Renal pelvis (tissue), 4 donors: ENCODE measurements around the gene TMEM72. TPM values are rescaled to one million over a fixed set of nuclear protein-coding genes. Genes with fewer than 3 reads are reported as not detected.

Experiments
- DNase-seq: peaks from one replicate; pipeline ENCODE4 v3.0.0-alpha.2; 2013
- polyA plus RNA-seq, 3 donors: library from polyadenylated mRNA; unstranded; fragments of 120-200 nt; gene quantifications; one replicate each; pipeline ENCODE4 v1.2.1, GENCODE V29; 2013; ENCODE audit not compliant: insufficient read length in 3 of 3

The TMEM72 gene
- polyA plus RNA-seq, 3 donors = 62.2 to 87.9 (median 84.7) TPM

DNA sequence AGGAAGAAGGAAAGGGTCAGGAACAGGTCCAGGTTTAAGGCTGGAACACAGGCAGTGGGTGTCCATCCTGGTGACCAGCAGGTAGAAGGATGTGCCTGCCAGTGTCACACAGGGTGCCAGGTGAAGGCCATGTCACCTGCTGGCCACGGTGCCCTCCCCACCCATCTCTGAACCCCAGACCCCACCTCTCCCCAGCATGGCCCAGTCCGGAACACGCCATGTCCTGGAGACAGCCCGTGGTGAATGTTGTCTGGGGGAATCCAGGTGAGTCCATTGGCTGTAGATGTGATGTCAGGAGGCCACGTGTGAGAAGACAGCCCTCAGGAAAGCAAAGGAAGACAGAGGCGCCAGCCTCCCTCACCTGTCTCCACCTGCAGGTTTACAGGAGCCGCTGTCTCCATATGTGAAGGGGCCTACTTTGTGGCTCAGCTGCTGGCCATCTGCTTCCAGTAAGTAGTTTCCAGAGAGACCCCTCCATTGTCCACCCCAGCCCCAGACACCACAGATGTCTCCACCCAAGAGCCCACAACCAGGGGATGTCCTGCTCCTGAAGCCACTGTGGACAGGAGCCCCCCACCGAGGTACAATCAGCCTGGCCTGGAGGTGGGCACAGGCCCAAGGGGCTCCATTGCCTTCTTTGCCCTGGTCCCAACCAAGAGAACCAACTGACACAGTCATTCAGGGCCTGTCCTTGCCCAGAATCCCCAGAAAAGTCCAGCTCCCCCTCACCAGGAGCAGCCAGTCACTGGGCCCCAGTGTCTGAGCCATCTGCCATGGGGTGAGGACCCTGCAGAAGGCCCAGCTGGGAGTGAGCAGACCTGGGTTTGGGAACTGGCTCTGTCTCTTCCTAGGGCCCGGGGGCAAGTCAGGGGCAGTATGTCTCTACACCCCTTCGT lies 20.7 kb downstream of the TMEM72 start:
- no peak for DNase-seq

DNA sequence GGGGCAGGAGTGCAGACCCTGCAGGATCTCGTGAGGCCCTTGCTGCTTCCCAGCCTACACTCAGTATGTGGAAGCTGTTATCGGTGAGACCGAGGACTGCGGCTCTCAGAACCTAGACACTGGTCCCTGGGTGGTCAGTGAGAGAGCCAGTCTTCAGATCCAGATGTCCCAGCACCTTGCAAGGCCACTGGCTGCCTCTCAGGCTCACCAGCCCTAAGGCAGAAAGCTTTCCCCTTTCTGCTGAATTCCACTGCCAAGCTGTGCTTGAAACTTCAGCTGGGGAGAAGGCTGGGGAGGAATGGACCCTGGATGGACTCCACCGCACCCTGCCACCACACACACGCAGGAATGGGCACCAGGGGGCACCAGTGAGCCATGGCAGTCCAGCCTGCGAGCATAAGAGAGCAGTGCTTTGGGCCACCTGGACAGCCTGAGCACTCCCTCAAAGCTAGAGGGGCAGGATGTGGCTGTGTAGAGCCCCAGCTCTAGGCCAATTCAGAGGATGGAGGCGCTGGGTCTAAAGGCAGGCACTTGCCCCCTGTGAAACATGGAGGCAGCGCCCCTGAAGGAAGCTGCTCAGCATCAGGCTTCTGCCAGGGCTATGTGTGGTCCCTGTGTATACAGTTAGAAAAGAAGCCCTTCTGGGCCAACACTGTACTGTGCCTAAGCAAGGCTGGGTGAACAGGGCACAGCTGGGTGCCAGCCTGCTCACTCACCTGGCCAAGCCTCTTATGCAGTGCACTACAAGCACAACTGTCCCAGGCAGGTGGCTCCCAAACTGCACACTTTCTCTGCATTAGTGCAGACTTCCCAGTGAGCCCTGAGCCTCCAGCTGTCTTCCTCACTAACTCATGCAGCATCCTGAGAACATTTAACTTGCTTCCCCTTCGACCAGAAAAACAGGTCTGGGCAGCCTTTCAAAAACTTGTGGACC lies 21.6 kb downstream of the TMEM72 start:
- DNase-seq = peak; percentile 83

DNA sequence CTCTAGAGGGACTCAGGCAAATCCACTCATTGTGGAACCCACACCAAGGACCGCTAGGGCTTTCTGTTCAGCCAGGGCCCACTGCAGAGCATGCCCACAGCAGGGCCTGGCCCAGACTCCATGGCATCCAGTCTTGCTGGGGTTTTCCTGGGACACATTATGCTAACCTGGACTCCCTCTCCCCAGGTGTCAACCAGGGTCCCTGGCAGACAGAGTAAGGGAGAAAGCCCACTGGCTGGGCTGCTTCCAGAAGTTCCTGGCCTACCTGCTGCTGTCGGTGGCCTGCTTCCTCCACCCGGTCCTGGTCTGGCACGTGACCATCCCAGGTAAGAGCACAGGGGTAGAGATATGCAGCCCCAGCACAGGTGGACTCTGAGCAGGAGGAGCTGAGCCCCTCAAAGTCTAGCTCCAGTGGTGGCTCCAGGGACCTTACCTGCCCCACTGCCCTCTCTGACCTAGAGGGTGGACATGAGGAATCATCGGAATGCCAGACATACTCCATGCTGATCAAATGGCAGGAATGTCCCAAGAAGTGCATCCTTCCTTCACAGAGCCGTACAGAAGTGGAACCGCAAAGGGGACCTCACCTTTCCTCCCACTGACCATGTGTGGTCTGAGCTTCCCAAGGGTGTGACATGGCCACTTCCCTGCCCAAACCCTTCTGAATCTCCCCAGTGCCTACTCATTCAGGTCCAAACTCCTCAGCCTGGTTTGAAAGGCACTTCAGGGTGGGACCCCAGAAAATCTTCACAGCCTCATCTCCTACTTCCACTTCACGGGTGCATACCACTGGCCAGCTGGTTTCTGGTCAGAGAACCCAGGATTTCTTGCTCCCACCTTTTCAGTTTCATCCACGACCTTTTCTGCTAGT lies 22.5 kb downstream of the TMEM72 start:
- DNase-seq = no peak

DNA sequence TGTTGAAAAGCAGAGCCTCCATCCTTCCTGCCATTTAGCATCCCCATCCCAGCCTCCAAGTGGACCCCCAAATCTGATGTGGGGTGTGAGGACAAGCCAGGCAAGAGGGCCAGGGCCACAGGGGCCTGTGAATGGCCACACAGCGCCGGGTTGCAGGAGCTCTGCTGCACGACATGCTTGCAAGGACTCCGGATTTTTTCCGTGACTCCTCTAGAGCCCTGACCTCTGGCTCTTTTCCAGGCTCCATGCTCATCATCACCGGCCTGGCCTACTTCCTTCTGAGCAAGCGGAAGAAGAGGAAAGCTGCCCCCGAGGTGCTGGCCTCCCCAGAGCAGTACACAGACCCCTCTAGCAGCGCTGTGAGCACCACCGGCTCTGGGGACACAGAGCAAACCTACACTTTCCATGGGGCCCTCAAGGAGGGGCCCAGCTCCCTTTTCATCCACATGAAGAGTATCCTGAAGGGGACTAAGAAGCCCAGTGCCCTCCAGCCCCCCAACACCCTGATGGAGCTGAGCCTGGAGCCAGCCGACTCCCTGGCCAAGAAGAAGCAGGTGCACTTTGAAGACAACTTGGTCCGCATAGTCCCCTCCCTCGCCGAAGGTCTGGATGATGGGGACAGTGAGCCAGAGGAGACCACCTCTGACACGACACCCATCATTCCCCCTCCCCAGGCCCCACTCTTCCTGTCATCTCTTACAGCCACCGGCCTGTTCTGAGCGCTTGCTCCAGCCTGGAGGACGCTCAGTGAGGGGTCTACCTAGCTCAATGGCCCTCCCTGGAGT lies 23.5 kb downstream of the TMEM72 start:
- no peak for DNase-seq

DNA sequence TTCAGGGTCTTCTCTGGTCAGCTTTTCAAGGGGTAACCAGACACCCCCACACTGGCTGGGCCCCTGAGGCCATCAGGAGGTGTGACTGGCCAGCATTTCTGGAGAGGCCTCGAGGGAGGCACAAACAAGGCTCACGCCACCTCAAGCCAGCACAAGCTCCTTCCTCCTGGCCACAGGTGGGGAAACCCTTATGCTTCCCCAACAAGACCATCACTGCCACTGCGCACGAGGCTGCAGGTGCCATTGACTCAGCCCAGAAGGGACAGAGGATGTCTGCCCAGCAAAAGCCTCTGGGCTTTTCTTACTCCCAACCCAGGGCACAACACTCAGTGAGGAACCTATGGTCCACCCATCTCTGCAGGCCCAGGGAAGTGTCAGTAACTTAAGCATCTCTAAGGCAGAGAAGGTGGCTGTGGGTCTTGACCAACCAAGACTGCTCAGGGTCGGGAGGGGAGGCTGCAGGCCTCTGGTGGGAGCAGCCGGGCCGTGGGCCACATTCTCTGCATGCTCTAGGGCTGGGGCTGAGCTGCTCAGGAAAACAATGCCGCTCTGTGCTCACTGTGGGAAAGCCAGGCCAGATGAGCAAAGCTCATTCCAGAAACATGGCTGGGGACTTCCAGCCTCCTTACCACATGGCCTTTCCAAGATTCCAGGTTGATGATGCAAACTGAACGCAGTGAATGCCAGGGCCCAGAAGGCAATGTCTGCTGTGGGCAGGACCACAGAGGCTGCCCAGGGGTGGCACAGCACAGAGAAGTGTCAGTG lies 24.2 kb downstream of the TMEM72 start:
- no peak for DNase-seq

- no peak for DNase-seq
Observed at GRCh38 chr10:44935966-44936295, 24.8 kb downstream of the TMEM72 start.

GRCh38 chr10:44936314-44936975 lies 25.3 kb downstream of the TMEM72 start:
- no peak for DNase-seq

- DNase-seq = no peak
Observed at GRCh38 chr10:44937196-44938005, 26.3 kb downstream of the TMEM72 start.

DNA sequence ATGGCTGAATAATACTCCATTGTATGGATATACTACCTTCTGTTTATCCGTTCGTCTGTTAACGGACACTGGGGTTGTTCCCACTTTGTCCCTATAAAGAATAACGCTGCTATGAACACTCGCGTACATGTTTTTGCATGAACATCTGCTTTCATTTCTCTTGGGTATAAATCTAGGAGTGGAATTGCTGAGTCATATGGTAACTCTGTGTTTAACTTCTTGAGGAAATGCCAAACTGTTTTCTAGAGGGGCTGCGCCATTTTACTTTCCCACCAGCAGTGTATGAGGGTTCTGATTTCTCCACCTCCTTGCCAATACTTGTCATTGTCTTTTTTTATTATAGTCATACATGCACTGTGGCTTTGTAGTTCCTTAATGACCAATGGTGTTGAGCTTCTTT lies 27.8 kb downstream of the TMEM72 start:
- DNase-seq = no peak

GRCh38 chr10:44939691-44940401 lies 28.7 kb downstream of the TMEM72 start:
- no peak for DNase-seq

DNA sequence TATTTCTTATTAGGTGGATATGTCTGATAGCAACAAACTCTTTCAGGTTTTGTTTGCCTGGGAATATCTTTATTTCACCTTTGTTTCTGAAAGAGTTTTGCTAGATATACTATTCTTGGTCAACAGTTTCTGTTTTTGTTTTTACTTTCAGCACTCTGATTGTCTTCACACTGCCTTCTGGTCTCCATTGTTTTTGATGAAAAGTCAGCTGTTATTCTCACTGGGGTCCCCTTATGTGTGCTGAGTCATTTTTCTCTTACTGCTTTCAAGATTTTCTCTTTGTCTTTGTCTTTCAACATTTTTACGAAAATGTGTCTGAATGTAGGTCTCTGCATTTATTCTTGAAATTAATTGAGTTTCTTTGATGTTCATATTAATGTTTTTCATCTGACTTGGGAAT lies 33.2 kb downstream of the TMEM72 start:
- no peak for DNase-seq

GRCh38 chr10:44946205-44946604 lies 35.1 kb downstream of the TMEM72 start:
- DNase-seq = no peak

- no peak for DNase-seq
Observed at GRCh38 chr10:44947371-44948152, 36.4 kb downstream of the TMEM72 start.

GRCh38 chr10:44948642-44949041 lies 37.5 kb downstream of the TMEM72 start:
- no peak for DNase-seq

GRCh38 chr10:44949127-44949802 lies 38.1 kb downstream of the TMEM72 start:
- no peak for DNase-seq

GRCh38 chr10:44949915-44950314 lies 38.8 kb downstream of the TMEM72 start:
- no peak for DNase-seq
